ENCODE measurements around the gene SPECC1.

GRCh38 chr17:20084621-20085282 lies 75.6 kb downstream of the SPECC1 start:
- no peak for TF ChIP-seq EP300 (IDR thresholded peaks at IDR 0.05)
- no peak for TF ChIP-seq CTCF (IDR thresholded peaks at IDR 0.05)
- no peak for TF ChIP-seq POLR2A (IDR thresholded peaks at IDR 0.05)
